K562 treated with DMSO at 1 percent for 24 hours (cell line): ENCODE results near the gene MSL3. TPM values are rescaled to one million over a fixed set of nuclear protein-coding genes. Genes with fewer than 3 reads are reported as not detected.

ENCODE experiments used
- total RNA-seq: library from RNA; unstranded; fragments of 300-600 nt; gene quantifications from 2 replicates; pipeline ENCODE4 v1.2.3, GENCODE V29; 2022; ENCODE audit warnings: low read depth; ENCODE audit not compliant: insufficient read depth

The MSL3 gene, protein sequence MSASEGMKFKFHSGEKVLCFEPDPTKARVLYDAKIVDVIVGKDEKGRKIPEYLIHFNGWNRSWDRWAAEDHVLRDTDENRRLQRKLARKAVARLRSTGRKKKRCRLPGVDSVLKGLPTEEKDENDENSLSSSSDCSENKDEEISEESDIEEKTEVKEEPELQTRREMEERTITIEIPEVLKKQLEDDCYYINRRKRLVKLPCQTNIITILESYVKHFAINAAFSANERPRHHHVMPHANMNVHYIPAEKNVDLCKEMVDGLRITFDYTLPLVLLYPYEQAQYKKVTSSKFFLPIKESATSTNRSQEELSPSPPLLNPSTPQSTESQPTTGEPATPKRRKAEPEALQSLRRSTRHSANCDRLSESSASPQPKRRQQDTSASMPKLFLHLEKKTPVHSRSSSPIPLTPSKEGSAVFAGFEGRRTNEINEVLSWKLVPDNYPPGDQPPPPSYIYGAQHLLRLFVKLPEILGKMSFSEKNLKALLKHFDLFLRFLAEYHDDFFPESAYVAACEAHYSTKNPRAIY
- total RNA-seq: 12.1 TPM in 2 replicates

DNA sequence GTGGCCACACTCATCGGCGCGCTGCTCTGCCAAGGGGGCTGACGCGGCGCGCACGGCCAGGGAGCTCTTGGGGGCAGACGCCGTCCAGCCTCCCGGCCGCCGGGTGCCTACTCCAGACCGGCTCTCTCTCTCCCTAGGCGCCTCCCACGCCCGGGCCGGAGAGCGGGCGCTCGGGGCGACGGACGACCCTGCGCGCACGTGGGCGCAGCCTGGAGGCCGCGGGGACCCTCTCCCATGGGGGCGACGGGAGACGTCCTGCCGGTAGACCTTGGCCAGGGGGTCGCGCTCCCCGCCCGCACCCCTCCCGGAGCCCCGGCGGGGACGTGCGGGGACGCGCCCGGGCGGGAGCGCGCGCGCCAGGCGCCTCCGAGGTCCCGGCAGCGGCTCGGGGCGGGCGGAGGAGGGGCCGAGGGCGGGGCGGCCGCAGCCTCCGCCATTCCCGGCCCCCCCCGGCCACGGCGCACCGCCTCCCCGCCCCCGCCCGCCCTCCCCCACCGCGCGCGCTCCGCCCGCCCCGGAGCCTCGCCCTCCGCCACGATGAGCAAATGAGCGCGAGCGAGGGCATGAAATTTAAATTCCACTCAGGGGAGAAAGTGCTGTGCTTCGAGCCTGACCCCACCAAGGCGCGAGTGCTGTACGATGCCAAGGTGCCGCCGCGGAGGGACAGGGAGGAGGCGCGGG, at the start of gene MSL3:
MSL3 (plus strand) TSS at position 519 of the 681 bp plus-strand sequence; CDS start at position 546, 27 bp downstream.

Other genes starting within 250 kb of the MSL3 start
- gene ARHGAP6, start 92.3 kb upstream of the MSL3 start, total RNA-seq: 13.6 and 13.9 TPM in 2 replicates